Epithelial cell of esophagus (primary cell): ENCODE data around the gene TMTC2.

Experiments used
- DNase-seq: peaks from one replicate; pipeline ENCODE4 v3.0.0; 2010; ENCODE audit warnings: low read depth
- H3K4me3 ChIP-seq: 2 replicates; pipeline ENCODE4 v1.5.1; 2011; ENCODE audit warnings: mild to moderate bottlenecking, low read length, control low read depth
- TF ChIP-seq, protein P1 (sequence below): IDR thresholded peaks from 2 replicates; pipeline ENCODE4 v1.5.1; 2011; ENCODE audit warnings: low read depth, mild to moderate bottlenecking, low read length, control low read depth, inconsistent platforms; ENCODE audit not compliant: insufficient read depth; ENCODE audit errors: missing control alignments

TMTC2 gene

DNA sequence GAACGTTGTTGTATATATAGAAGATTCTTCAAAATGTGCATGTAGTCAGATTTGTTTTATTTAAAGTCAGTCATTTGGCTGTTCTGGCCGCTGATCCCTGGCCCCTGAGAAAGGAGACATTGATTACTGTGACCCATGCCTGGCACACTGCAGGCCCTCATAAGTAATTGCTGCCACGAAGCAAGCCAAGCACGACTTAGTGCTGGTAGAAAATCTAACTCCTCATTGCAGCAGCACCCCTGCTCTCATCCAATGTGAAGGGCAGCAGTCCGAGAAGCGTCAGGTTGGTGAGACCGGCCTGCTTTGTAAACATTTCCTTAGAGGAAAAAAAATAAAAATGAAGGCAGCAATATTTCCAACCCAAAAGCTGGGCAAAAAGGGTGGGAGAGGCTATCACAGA is 22.8 kb upstream of the TMTC2 start:
- TF ChIP-seq, protein P1, sequence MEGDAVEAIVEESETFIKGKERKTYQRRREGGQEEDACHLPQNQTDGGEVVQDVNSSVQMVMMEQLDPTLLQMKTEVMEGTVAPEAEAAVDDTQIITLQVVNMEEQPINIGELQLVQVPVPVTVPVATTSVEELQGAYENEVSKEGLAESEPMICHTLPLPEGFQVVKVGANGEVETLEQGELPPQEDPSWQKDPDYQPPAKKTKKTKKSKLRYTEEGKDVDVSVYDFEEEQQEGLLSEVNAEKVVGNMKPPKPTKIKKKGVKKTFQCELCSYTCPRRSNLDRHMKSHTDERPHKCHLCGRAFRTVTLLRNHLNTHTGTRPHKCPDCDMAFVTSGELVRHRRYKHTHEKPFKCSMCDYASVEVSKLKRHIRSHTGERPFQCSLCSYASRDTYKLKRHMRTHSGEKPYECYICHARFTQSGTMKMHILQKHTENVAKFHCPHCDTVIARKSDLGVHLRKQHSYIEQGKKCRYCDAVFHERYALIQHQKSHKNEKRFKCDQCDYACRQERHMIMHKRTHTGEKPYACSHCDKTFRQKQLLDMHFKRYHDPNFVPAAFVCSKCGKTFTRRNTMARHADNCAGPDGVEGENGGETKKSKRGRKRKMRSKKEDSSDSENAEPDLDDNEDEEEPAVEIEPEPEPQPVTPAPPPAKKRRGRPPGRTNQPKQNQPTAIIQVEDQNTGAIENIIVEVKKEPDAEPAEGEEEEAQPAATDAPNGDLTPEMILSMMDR: no peak
- DNase-seq: no peak
- H3K4me3 ChIP-seq: no peak overlapping the region

DNA sequence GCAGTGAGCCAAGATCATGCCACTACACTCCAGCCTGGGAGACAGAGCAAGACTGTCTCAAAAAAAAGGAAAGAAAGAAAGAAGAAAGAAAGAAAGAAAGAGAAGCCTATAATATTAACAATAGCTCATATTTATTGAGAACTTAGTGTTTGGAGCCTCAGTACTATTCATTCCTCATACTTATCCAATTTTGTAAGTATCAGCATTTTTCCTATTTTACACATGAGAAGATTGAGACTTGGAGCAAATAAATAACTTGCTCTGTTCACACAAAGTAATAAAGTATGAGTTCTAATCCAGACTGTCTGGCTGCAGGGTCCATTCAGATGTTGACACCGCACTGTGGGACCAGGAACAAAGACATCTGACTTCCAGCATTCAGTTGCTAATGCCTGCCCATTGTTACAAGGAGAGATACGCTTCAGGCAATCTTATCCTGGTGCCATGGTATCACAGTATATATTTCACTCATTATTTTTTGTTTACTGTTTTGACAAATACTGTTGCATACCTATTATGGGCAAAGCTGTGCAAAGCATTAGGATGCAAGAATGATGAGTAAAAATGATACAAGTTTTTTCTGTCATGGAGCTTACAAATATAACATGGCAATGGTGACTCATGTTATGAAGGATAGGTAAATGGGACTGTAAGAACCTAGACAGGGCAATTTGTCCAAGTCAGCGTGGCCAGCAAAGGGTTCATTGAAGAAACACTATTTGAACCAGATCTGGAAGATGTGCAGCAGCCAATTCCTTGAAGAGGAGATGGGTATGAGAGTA is 21.4 kb upstream of the TMTC2 start:
- TF ChIP-seq, protein P1: no peak
- no peak for DNase-seq
- no peak overlapping the region for H3K4me3 ChIP-seq

DNA sequence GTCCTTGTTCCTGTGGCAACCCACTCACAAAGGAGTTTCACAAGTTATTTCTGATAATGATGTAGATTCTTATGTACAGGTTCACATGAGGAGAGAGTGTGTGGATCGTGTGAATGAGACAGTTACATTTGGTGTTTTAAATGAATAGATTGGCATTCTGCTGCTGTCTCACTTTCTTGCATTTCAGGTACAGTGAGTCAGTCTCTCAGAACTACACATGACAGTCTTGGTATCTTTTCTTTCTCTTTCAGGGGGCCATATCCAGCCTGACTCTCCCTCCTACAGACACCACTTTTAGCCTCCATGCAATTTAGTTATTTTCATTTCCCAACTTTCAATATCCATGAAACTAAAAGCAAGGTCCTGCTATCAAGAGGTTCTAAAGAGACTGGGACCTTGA is 19.9 kb upstream of the TMTC2 start:
- no peak for DNase-seq
- H3K4me3 ChIP-seq: no peak overlapping the region
- TF ChIP-seq, protein P1: no peak

DNA sequence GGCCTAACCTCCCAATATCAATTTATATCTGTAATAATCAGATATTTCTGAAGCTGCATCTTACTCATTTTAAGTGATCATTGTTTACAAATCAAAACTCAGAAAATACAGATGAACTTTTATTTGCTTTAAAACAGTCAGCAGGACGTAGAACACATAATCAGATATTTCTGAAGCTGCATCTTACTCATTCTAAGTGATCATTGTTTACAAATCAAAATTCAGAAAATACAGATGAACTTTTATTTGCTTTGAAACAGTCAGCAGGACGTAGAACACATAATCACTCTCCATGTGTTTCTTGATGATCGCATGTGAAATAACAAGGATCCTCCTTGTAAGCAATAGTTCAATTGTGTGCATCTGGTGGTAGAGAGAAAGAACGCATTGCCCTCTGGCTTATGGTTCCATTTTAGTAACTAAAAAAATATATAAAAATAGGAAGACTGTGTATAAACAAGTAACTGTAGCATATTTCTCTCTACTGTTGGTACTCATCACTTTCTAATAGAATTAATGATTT is 15.0 kb upstream of the TMTC2 start:
- TF ChIP-seq, protein P1: no peak
- H3K4me3 ChIP-seq: no peak overlapping the region
- DNase-seq: no peak

DNA sequence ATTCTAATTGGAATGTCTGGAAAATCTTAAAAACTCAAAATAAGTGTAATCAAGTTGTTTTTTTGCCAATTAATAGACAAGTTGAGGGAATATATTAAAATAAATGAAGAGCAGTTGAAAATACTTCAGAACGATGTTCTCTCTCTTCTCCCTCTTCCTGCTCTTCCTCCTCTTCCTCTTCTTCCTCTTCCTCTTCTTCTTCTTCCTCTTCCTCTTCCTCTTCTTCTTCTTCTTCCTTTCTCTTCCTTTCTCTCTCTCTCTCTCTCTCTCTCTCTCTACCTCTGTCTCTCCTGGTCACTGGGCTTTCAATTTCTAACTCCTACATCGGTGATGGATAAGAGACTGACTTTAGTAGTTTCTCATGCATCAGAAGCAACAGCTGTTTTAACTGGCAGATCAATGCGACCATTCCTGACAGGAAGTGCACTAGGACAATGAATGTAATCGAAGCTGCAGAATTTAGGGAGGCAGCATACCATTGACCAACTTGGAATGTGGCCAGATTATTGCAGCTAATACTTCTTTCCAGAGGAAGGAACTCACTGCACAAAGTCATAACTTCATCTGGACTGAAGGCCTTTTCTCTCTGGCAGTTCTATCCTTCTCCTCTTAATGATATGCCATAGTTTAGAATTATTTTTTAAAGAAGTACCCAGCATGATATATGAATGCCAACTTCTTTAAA is 13.8 kb upstream of the TMTC2 start:
- DNase-seq: no peak
- H3K4me3 ChIP-seq: no peak overlapping the region
- TF ChIP-seq, protein P1: no peak

DNA sequence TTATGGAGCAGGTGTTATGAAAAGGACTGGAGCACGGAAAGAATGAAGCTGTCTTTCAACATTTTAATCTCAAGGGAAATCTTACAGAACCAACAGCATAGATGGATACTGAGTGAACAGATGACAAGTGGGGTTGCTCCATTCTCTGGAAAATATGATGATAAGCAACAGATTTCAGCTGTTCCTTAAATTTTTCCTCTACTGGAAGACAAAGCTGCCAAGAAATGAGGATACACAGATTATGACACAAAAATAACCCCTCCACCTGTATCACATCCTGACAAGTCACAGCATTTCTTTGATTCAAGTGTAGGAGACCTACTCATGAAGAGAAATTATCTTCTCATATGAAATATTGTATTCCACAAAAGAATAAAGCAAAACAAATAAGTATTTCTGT is 13.0 kb upstream of the TMTC2 start:
- TF ChIP-seq, protein P1: no peak
- H3K4me3 ChIP-seq: no peak overlapping the region
- DNase-seq: no peak
